DMS 273 (cell line): Measurements from ENCODE around the gene ACADL.

Source experiments
- DNase-seq: peaks from one replicate; lab custom pipeline; 2025; ENCODE audit not compliant: unreplicated experiment; lab: John Stamatoyannopoulos, UW

The ACADL gene

DNA sequence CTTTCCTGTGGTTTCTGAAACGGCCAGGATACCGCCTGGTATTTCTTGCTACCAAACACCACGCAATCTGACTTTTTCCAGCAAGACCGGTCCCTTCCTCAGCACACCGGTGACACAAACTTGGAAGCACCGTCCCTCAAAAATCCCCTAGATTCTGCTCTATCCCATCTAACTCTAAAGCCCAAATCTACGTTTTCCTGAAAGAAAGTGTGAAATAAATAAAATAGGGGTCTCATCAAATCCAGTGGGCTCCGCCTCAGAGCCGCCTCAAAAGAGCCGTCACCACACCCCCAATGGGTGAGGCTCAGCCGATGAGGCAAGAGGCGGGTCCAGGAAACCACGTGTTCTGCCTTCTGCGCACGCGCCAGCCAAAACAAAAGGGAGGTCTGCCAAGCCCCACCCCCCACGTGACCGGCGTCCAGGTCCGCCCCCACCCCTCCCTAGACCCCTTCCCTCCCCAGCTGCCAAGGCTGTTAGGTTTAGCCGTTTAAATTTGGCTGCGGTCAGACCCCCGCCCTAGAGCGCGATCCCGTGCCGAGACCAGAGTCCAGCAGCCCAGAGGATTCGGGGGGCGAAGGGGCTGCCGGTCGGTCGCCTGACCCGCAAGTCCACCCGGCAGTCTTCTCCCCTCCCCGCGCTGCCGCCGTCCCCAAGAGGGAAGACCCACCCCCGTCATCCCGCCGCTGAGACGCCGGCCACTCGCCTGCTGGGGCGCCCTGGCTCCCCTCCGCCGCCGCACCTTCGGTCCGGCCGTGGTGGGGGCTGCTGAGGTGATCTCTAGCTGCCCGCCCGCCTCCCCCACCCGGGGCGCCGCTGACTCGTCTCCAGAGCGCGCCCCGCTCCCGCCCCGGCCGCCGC is 54.6 kb downstream of the ACADL start:
- peak; percentile 97 for DNase-seq

DNA sequence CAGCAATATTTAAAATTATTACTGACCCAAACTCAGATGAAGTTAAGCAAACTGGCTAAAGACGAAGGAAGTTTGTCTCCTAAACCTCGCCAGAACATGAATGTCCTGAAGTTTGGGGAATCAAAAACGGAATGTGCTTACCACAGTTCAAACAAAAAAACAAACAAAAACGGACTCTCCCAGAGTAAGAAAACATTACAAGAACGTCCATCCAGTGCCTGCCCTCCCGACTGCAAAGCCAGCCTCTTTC is 55.1 kb downstream of the ACADL start:
- DNase-seq = no peak

DNA sequence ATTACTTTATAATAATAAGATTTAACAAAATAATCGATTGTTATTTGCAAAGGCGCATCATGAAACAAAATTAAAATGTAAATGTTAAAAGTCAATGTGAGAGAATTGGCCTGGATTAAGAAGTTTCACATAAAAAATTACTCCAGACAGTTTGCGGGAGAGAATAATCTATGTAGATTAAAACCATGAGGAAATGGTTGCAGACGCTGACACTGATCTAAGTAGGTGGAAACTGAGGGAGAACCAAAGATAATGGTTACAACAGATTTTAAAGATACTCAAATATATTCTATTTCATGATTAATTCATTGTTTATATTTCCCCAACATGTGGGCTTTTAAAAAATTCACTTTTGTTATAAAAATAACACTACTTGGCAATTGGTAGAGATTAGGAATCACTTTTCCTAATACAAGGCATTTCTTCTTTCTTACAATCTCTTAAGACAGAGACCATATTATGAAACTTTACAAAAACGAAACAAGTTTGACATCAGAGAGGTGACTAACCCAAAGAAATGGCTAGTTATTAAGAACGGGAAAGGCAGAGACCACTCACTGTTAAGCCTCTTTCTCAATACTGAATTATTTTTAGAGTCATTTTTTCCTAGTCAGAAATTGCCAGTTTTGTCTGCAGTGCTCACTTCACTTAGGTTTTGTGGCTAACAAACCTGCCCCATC is 55.6 kb downstream of the ACADL start:
- DNase-seq = peak; percentile 60

DNA sequence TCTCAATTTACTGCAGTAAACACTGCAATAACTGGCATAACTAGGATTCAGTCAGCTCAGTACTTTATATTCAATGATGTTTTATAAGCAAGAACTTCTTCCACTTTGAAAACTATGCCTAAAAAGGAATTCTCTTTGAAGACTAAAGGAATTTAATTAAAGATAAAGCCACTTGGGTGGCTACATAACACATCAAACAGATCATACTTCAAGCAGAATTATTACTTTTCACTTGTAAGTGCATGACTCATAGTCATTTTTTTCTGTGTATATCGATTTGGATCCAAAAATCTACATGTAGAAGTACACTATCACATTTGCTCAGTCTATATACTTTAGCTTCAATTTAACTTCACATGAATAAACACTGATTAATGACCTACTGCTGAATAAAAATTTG is 58.0 kb downstream of the ACADL start:
- no peak for DNase-seq

DNA sequence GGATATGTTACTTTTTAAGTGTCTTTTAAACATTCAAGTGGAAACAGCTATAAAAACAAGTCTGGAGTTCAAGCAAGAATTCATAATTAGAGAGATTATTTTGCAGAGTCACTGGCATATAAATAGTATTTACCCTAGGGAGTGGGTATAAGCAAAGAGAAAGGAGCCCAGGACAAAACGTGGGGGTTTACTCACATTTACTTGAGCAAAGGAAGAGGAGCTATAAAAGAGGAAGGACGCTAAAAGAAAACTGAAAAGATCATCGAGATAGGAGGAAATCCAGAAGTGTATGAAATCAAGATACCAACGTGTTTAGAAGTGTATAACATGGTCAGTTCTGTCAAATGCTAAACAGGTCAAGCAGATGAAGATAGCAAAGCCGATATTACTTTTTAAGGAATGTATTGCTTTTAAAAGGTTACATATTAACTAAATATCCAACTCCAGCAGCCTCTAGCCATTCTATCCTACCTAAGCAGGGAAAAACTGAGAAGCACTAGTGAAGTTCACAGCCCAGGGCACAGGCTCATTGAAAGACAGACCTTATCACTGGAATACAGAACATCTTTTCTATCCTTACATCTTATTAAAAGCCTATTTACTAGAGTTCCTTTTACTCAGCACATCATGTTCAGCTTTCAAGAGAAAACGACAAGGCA is 62.7 kb downstream of the ACADL start:
- DNase-seq = no peak

DNA sequence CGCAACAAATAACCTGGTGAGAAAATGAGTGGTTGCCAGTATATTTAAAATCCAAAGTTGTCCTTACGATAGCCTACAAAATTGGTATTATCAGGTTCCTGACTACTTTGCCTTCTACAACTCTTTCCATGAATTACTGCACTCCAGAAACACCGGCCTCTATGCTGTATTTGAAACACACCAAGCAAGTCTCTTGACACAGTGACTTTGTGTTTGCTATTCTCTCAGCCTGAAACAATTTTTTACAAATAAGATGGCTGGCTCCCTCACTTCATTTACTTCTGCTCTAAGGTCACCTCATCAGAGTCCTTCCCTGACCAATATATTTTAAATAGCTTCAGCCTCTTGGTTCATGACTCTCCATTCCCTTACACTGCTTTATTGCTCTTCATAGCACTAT is 66.2 kb downstream of the ACADL start:
- DNase-seq = no peak

DNA sequence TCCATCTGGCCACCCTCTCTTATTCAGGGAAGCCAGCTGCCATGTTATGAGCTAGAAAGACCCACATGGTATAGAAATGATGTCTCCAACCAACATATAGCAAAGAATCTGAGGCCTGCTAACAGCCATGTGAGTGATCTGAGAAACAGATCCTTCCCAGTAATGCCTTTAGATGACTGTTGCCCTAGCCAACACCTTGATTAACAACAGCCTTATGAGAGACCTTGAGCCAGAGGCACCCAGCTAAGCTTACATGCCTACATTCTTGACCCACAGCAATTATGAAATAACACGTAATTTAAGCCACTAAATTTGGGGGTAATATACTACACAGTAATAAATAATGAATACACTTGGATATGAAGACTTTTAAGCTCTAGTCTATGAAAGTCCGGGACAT is 67.0 kb downstream of the ACADL start:
- peak; percentile 64 for DNase-seq

DNA sequence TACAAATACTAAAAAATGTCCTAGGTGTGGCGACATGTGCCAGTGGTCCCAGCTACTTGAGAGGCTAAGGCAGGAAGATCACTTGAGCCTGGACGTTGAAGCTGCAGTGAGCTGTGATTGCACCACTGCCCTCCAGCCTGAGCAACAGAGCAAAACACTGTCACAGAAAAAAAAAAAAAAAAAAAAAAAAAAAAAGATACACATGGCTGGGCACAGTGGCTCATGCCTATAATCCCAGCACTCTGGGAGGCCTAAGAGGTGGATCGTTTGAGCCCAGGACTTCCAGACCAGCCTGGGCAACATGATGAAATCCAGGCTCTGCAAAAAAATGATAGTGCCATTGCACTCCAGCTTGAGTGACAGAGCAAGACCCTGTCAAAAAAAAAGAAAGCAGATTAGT is 67.7 kb downstream of the ACADL start:
- no peak for DNase-seq

DNA sequence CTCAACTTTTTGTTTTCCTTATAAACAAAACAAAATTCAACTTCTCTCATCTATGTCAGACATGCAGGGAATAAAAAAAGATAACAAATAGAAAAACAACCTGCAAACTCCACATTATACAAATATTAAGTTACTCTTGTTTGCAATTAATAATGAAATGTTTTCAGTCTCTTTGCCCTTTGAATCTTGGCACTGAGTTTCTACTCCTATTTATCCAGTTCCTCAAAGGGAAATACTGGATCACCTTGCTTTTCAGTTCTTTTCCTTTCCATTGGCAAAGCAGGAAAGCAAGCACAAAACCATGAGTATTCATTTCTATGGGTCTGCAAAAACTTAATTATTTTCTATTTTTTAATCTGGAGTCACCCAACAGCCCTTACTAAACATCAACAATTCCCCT is 77.6 kb downstream of the ACADL start:
- DNase-seq = no peak
